ENCODE results near the gene RAPGEFL1. TPM values are rescaled to one million over a fixed set of nuclear protein-coding genes. Genes with fewer than 3 reads are reported as not detected.

The RAPGEFL1 gene
- total RNA-seq, 1 experiment from 2014 or later, result 57.9 TPM

GRCh38 chr17:40170325-40170724 is 6.9 kb upstream of the RAPGEFL1 start:
- no peak for DNase-seq
- H3K4me3 Mint-ChIP-seq (ENCODE audit: low read depth, unreplicated experiment), result no peak overlapping the region
- no peaks in the 10 kb centered on the region for H3K9me3 Mint-ChIP-seq (ENCODE audit: low read depth, unreplicated experiment)
- intact Hi-C loops (cut with micrococcal nuclease; ENCODE audit: unreplicated experiment), result no loop called here
- no TSS peak for BruUV-seq (replicated peaks)
- H3K4me1 Mint-ChIP-seq (ENCODE audit: low read depth, unreplicated experiment), result peaks cover 17% of the 10 kb centered on the region
- CTCF ChIA-PET, result interaction anchor here (0.6 to 2.1 kb wide), 13 partner anchors 9 to 526 kb away, joined by 3 to 14 read pairs (median 4); partner anchors contain the start of genes CASC3, MSL1 and WIPF2
- H3K36me3 Mint-ChIP-seq (ENCODE audit: insufficient read depth, unreplicated experiment), result peaks cover 91% of the 10 kb centered on the region
- TF ChIP-seq CTCF (IDR thresholded peaks at IDR 0.05; ENCODE audit: unreplicated experiment), result no peak
- no peaks in the 10 kb centered on the region for H3K27me3 Mint-ChIP-seq (ENCODE audit: unreplicated experiment)
- H3K27ac Mint-ChIP-seq (ENCODE audit: unreplicated experiment), result no peak overlapping the region

- BruUV-seq (replicated peaks), result TSS peak; percentile 33
- H3K4me1 Mint-ChIP-seq (ENCODE audit: low read depth, unreplicated experiment), result peaks cover 29% of the 10 kb centered on the region
- H3K9me3 Mint-ChIP-seq (ENCODE audit: low read depth, unreplicated experiment), result no peaks in the 10 kb centered on the region
- H3K4me3 Mint-ChIP-seq (ENCODE audit: low read depth, unreplicated experiment), result no peak overlapping the region
- peaks cover 89% of the 10 kb centered on the region for H3K36me3 Mint-ChIP-seq (ENCODE audit: insufficient read depth, unreplicated experiment)
- no peak for DNase-seq
- intact Hi-C loops (cut with micrococcal nuclease; ENCODE audit: unreplicated experiment), result no loop called here
- no peak for TF ChIP-seq CTCF (IDR thresholded peaks at IDR 0.05; ENCODE audit: unreplicated experiment)
- no peaks in the 10 kb centered on the region for H3K27me3 Mint-ChIP-seq (ENCODE audit: unreplicated experiment)
- CTCF ChIA-PET, result interaction anchor here (1.1 to 2.1 kb wide), 7 partner anchors 12 to 304 kb away, joined by 3 to 9 read pairs (median 7); no protein-coding TSS in a partner anchor
- no peak overlapping the region for H3K27ac Mint-ChIP-seq (ENCODE audit: unreplicated experiment)
Observed at GRCh38 chr17:40171750-40172149, 5.5 kb upstream of the RAPGEFL1 start.

GRCh38 chr17:40173091-40173777 is 4.0 kb upstream of the RAPGEFL1 start:
- H3K36me3 Mint-ChIP-seq (ENCODE audit: insufficient read depth, unreplicated experiment), result peaks cover 89% of the 10 kb centered on the region
- no TSS peak for BruUV-seq (replicated peaks)
- TF ChIP-seq CTCF (IDR thresholded peaks at IDR 0.05; ENCODE audit: unreplicated experiment), result no peak
- no peak overlapping the region for H3K4me3 Mint-ChIP-seq (ENCODE audit: low read depth, unreplicated experiment)
- CTCF ChIA-PET, result interaction anchor here (0.5 to 9.2 kb wide), 27 partner anchors 12 to 1719 kb away, joined by 3 to 145 read pairs (median 5); partner anchors contain the start of genes CASC3, MED24 and NR1D1
- H3K9me3 Mint-ChIP-seq (ENCODE audit: low read depth, unreplicated experiment), result no peaks in the 10 kb centered on the region
- H3K27ac Mint-ChIP-seq (ENCODE audit: unreplicated experiment), result no peak overlapping the region
- H3K4me1 Mint-ChIP-seq (ENCODE audit: low read depth, unreplicated experiment), result peaks cover 27% of the 10 kb centered on the region
- no peaks in the 10 kb centered on the region for H3K27me3 Mint-ChIP-seq (ENCODE audit: unreplicated experiment)
- DNase-seq, result no peak
- intact Hi-C loops (cut with micrococcal nuclease; ENCODE audit: unreplicated experiment), result no loop called here

GRCh38 chr17:40173778-40174135 is 3.5 kb upstream of the RAPGEFL1 start:
- peaks cover 27% of the 10 kb centered on the region for H3K4me1 Mint-ChIP-seq (ENCODE audit: low read depth, unreplicated experiment)
- CTCF ChIA-PET, result interaction anchor here (0.6 to 9.2 kb wide), 22 partner anchors 9 to 1718 kb away, joined by 3 to 145 read pairs (median 4); partner anchors contain the start of genes CASC3, MED24 and NR1D1

More at GRCh38 chr17:40173778-40174135, 3.5 kb upstream of the RAPGEFL1 start:
- no peak overlapping the region for H3K4me3 Mint-ChIP-seq (ENCODE audit: low read depth, unreplicated experiment)
- intact Hi-C loops (cut with micrococcal nuclease; ENCODE audit: unreplicated experiment), result no loop called here
- TF ChIP-seq CTCF (IDR thresholded peaks at IDR 0.05; ENCODE audit: unreplicated experiment), result no peak
- H3K27me3 Mint-ChIP-seq (ENCODE audit: unreplicated experiment), result no peaks in the 10 kb centered on the region
- peaks cover 89% of the 10 kb centered on the region for H3K36me3 Mint-ChIP-seq (ENCODE audit: insufficient read depth, unreplicated experiment)
- DNase-seq, result no peak
- no peaks in the 10 kb centered on the region for H3K9me3 Mint-ChIP-seq (ENCODE audit: low read depth, unreplicated experiment)
- no peak overlapping the region for H3K27ac Mint-ChIP-seq (ENCODE audit: unreplicated experiment)
- no TSS peak for BruUV-seq (replicated peaks)

Measured in Calu3 (cell line).